ENCODE measurements around the gene BRSK2.

GRCh38 chr11:1350086-1350725, 39.5 kb upstream of the BRSK2 start:
- TF ChIP-seq CTCF (IDR thresholded peaks at IDR 0.05), result no peak
- TF ChIP-seq POLR2A (IDR thresholded peaks at IDR 0.05), result no peak

Data from Peyer's patch (tissue), 4 donors.